HG02870 (cell line): ENCODE data around the gene ARRB1.

ENCODE experiments used
- ATAC-seq: cut with Tn5 transposase; IDR thresholded peaks from one replicate; pipeline ENCODE4 v1.9.1; 2021; ENCODE audit warnings: mild to moderate bottlenecking, moderate library complexity; ENCODE audit not compliant: unreplicated experiment

Gene ARRB1

DNA sequence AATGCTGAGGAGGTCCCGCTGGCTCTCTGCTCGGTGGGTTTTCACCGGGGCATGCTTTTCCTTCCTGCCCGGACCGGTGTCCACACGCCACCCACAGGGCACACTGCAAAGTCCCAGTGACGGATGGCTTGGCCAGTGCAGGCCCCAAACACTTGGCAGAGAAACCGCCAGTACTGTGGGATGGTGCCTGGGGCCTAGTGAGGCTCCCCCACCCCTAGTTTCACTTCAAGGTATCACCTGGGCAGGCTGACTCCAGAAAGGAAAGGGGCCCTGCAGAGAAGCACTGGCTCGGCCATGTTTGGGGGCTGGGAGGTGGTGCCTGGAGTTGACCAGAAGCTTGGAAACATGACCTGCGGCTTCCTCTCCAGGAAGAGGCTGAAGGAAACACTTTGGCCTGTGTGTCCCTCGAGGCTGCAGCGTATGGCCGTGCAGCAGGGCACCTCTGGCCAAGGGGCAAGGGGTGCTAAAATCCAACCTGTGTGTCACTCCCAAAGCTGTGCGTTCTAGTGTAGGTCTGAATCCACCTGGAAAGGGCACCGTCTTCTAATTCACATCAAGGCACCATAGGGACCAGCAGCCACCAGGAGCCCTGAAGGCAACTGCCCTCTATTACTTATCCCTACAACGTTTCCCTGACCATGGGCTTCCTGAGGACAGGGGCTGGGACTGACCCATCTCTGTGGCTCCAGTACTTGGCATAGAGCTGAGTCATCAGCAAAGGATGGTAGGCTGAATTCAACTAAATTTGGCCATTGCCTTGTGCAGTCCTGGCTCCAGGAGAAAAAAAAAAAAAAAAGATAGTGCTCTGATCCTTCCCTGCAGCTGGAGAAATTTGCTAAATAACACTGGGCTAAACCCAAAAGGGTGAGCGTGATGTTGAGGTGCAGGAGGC is 88.3 kb downstream of the ARRB1 start:
- no peak for ATAC-seq

- no peak for ATAC-seq
Observed at GRCh38 chr11:75262436-75262835, 89.0 kb downstream of the ARRB1 start.

DNA sequence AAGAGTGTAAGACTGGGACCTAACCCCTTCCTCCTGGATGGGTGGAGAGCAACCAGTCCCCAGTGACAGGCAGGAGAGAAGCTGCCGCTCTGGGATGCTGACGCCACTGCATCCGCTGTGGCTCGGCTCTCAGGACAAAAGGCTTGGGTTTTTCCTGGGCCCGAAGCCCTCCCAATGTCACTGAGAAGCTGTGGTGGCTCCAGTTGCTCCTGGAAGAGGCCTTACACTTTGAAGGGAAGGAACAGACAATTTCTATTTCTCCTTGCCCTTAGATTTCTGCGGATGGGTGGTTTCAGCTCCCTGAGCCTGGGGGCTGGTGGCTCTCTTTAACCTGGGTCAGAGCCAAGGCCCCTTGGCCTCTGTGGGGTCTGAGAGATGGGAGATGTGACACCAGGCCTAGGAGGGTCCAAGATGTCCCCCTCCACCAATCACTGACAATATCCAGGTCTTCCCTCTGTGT is 89.5 kb downstream of the ARRB1 start:
- ATAC-seq = no peak

- no peak for ATAC-seq
Observed at GRCh38 chr11:75260396-75261170, 90.9 kb downstream of the ARRB1 start.

DNA sequence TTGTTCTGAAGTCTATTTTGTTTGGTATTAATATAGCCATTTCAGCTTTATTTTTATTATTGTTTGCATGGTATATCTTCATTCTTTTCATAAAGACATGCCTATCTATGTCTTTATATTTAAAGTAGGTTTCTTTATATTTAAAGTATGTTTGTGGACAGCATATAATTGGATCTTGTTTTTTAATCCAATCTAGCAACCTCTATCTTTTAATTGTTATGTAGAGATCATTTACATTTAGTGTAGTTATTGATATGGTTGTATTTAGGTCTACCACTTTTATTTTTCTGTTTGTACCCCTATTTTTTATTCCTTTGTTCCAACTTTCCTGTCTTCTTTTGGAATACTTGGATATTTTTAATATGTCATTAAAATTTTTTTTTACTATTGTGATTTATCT is 97.1 kb downstream of the ARRB1 start:
- ATAC-seq = no peak

DNA sequence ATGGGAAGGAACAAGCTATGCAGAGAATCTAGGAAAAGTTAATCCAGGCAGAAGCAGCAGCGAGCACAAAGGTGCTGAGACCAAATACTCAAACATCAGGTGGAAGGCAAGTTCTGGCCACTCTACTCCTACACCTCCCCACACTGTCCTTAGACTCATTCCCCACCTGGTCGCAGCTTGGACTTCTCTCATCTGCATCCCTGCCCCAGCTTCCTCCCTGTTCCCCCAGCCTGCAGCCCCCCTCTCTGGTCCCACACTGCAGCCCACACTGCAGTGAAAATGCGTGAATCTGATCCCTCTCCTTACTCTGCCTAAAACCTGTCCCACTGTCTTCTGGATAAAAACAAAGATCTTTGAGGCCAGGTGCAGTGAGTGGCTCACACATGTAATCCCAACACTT is 101.8 kb downstream of the ARRB1 start:
- ATAC-seq = no peak

- no peak for ATAC-seq
Observed at GRCh38 chr11:75248924-75249256, 102.6 kb downstream of the ARRB1 start.

GRCh38 chr11:75246671-75247350 is 104.7 kb downstream of the ARRB1 start:
- ATAC-seq = no peak

- no peak for ATAC-seq
Observed at GRCh38 chr11:75246006-75246670, 105.3 kb downstream of the ARRB1 start.

GRCh38 chr11:75245356-75246005 is 106.0 kb downstream of the ARRB1 start:
- no peak for ATAC-seq

GRCh38 chr11:75244052-75244814 is 107.2 kb downstream of the ARRB1 start:
- ATAC-seq = no peak

GRCh38 chr11:75242722-75243600 is 108.5 kb downstream of the ARRB1 start:
- no peak for ATAC-seq

DNA sequence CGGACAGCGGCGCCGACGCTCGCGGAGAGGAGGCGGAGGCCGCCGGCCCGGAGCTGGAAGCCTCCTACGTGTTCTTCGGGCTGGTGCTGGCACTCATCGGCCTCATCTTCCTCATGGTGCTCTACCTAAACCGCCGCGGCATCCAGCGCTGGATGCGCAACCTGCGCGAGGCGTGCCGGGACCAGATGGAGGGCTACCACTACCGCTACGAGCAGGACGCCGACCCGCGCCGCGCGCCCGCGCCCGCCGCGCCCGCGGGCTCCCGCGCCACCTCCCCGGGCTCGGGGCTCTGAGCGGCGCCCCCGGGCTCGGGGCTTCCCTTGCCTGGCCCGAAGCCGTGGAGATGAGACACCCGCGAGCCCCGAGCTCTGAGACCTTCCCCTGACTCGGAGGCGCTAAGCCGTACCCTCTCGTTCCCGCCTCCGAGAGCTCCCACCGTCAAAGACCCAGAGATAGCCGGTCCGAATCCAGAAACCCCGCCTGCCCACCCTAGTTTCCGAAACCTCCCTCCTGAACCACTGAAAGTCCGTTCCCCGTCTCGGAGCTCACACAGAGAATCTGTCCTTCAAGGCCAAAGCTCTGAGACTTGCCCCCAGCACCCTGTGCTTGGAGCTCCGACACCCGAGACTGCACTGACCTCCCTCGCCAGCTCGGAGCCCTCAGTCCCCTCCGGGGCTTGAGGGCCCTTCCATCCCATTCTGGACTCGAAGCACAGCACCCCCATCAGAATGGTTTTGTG is 109.4 kb downstream of the ARRB1 start:
- peak; percentile 9 for ATAC-seq

DNA sequence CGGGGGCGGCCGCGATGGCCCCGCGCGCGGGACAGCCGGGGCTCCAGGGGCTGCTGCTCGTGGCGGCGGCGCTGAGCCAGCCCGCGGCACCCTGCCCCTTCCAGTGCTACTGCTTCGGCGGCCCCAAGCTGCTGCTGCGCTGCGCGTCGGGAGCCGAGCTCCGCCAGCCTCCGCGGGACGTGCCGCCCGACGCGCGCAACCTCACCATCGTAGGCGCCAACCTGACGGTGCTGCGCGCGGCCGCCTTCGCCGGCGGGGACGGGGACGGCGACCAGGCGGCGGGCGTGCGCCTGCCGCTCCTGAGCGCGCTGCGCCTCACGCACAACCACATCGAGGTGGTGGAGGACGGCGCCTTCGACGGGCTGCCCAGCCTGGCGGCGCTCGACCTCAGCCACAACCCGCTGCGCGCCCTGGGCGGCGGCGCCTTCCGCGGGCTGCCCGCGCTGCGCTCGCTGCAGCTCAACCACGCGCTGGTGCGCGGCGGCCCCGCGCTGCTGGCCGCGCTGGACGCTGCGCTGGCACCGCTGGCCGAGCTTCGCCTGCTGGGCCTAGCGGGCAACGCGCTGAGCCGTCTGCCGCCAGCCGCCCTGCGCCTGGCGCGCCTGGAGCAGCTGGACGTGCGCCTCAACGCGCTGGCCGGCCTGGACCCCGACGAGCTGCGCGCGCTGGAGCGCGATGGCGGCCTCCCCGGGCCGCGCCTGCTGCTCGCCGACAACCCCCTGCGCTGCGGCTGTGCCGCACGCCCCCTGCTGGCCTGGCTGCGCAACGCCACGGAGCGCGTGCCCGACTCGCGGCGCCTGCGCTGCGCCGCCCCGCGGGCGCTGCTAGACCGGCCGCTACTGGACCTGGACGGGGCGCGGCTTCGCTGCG is 110.2 kb downstream of the ARRB1 start:
- peak; percentile 71 for ATAC-seq

GRCh38 chr11:75240311-75241035 is 111.0 kb downstream of the ARRB1 start, which contains the start of gene TPBGL:
Gene TPBGL, plus strand, starts transcription at chr11:75240774. Its CDS starts 276 bp downstream, at chr11:75241050.
- no peak for ATAC-seq

DNA sequence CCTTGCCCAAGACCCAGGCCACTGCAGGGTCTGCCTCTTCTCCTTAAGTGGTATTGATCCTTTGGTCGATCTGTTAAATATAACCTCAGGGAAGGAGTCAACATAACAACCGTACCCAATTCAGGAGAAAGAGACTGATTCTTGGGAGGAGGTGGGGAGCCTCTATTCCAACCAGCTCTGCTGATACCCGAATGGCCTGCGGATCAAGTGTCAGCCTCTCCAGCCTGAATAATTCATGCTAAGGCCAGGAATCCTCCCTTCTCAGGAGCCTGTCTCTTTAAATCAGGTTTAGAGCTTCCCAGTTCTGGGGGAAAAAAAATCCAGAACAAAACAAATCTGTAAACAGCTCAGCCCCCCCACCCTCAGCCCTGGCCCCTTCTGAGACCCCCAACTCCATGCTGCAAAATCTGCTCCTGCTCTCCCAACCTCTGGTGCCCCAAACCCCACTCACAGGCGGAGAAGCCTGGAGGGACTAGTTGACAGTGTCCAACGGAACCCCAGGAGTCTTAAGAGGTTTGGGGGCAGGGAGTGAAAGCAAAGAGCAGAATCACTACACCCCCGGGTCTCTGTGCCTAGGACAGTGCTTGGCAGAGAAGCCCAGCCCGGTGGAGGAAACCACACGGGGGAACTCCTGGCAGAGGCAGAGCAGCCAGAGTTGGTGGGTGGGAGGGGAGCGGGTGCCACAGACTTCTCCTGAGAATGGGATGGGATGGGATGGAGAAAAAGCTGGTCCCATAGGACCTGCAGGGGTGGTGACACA is 111.8 kb downstream of the ARRB1 start:
- no peak for ATAC-seq
